T-helper 2 cell treated with Interferon-gamma antibody and Interleukin-4, amounts not matched to agents 100 ng/mL and 5 ng/mL, for 36 hours (primary cell): ENCODE results near the gene PTPRF. TPM values are rescaled to one million over a fixed set of nuclear protein-coding genes. Genes with fewer than 3 reads are reported as not detected.

Experiments used
- intact Hi-C: fragments of 100-400 bp; cut with micrococcal nuclease; formaldehyde crosslinking; loops from one replicate; pipeline ENCODE4 v1.15.1; 2023
- total RNA-seq: library from RNA; stranded (reverse); gene quantifications from 2 replicates; pipeline ENCODE4 v1.2.3, GENCODE V29; 2022

The PTPRF gene
- total RNA-seq, 1 donor from 2014 or later = 2.6 TPM

GRCh38 chr1:43604192-43604591 is 73.5 kb downstream of the PTPRF start:
- intact Hi-C loops = no loop called here

DNA sequence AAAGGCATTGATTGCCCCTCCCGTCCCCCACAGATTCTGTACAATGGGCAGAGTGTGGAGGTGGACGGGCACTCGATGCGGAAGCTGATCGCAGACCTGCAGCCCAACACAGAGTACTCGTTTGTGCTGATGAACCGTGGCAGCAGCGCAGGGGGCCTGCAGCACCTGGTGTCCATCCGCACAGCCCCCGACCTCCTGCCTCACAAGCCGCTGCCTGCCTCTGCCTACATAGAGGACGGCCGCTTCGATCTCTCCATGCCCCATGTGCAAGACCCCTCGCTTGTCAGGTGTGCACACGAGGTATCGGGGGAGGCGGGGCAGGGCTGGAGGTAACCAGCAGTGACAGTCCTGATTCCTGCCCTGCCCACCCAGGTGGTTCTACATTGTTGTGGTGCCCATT is 74.5 kb downstream of the PTPRF start:
- intact Hi-C loops = no loop called here

GRCh38 chr1:43605766-43606165 is 75.1 kb downstream of the PTPRF start:
- intact Hi-C loops = no loop called here

DNA sequence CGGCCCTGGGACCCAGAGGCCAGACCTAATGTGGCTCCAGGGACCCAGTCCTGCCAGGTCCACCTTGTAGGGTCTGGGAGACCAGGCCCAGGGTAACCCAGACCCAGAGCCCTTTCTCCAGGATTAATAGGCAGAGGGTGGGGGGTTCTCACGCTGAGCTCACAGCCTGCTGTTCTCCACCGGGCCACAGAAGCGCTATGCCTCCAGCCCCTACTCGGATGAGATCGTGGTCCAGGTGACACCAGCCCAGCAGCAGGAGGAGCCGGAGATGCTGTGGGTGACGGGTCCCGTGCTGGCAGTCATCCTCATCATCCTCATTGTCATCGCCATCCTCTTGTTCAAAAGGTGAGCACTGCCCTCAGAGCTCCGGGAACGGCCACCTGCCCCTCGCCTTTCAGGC is 75.9 kb downstream of the PTPRF start:
- intact Hi-C loops = no loop called here

GRCh38 chr1:43608827-43609226 is 78.1 kb downstream of the PTPRF start:
- intact Hi-C loops = no loop called here

GRCh38 chr1:43610339-43610738 is 79.7 kb downstream of the PTPRF start:
- intact Hi-C loops = no loop called here

GRCh38 chr1:43611950-43612349 is 81.3 kb downstream of the PTPRF start:
- intact Hi-C loops = no loop called here

GRCh38 chr1:43612406-43612805 is 81.7 kb downstream of the PTPRF start:
- intact Hi-C loops = no loop called here

- intact Hi-C loops = no loop called here
Measured at GRCh38 chr1:43613075-43613942, 82.6 kb downstream of the PTPRF start.

GRCh38 chr1:43614211-43614610 is 83.5 kb downstream of the PTPRF start:
- intact Hi-C loops = no loop called here

GRCh38 chr1:43614891-43615290 is 84.2 kb downstream of the PTPRF start:
- intact Hi-C loops = no loop called here

- intact Hi-C loops = no loop called here
Measured at GRCh38 chr1:43616383-43616782, 85.7 kb downstream of the PTPRF start.

- intact Hi-C loops = no loop called here
Measured at GRCh38 chr1:43617011-43617410, 86.3 kb downstream of the PTPRF start.

DNA sequence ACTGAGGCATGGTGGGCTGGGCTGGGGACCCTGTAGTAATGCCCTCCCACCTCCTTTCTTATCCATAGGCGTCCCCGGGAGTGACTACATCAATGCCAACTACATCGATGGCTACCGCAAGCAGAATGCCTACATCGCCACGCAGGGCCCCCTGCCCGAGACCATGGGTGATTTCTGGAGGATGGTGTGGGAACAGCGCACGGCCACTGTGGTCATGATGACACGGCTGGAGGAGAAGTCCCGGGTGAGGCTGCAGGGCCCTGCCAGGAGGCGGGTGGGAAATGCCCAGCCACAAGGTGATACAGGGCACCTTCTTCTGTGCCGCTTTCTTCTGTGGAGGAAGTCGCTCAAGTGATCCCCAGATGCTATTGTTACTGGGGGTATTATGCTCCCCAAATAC is 87.0 kb downstream of the PTPRF start:
- intact Hi-C loops = no loop called here

DNA sequence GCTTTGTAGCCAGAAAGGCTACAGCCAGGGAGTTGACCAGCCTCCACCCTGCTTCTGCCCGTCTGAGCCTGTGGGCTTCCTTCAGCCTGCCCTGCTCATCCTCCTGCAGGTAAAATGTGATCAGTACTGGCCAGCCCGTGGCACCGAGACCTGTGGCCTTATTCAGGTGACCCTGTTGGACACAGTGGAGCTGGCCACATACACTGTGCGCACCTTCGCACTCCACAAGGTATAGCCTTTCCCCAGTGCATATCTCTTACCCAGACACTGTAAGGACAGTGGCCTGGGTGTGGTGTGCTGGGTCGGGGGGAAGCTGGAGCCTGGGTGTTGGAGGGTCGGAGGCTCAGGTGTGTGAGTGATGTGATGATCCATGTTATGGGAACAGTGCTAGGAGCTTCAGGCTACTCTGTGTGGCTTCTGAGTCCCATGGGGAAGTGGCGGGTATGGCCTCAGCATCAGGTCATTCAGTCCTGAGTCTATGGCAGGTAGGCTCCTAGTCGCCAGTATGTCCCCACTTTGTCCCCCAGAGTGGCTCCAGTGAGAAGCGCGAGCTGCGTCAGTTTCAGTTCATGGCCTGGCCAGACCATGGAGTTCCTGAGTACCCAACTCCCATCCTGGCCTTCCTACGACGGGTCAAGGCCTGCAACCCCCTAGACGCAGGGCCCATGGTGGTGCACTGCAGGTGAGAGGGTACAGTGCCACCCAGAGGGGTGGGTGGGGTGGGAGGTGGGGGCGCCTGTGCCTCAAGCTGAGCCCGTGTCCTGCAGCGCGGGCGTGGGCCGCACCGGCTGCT is 88.0 kb downstream of the PTPRF start:
- intact Hi-C loops = no loop called here

- intact Hi-C loops = no loop called here
Measured at GRCh38 chr1:43619314-43619790, 88.7 kb downstream of the PTPRF start.

DNA sequence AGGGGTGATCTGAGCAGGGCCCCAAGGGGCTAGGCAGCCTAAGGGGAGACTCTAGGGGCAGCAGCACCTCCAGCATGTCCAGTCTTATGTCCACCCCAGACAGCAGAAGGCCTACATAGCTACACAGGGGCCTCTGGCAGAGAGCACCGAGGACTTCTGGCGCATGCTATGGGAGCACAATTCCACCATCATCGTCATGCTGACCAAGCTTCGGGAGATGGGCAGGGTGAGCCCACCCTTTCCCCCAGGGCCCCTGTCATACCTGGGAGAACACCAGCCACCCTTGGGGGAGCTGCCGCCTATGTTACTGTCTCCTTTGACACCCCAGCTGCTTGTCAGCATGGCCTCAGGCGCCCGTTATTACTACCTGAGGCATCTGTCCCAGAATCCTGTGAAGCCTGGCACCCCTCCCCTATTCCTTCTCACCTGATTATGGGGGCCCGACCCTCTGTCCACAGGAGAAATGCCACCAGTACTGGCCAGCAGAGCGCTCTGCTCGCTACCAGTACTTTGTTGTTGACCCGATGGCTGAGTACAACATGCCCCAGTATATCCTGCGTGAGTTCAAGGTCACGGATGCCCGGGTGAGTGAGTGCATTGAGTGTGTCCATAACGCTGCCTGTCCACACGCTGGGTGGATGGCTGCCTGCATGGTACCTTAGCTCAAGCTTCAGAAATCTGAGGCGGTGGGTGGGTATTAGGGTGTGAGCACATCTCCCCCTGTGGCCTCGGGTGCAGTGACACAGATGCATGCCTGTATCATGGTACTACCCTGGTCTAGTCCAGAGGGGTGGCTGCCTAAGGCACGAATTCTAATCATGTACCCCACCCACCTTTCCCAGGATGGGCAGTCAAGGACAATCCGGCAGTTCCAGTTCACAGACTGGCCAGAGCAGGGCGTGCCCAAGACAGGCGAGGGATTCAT is 89.6 kb downstream of the PTPRF start:
- intact Hi-C loops = no loop called here

DNA sequence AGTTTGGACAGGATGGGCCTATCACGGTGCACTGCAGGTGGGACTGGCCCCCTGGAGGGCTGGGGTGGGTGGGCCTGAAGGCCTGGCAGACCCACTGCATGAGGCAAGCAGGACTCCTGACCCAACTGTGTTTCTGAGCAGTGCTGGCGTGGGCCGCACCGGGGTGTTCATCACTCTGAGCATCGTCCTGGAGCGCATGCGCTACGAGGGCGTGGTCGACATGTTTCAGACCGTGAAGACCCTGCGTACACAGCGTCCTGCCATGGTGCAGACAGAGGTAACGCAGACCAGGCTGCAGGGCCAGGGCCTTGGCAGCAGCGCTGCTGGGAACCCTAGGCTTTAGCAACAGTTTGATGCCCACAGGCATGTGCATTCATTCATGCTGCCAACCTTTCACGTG is 90.3 kb downstream of the PTPRF start:
- intact Hi-C loops = no loop called here

DNA sequence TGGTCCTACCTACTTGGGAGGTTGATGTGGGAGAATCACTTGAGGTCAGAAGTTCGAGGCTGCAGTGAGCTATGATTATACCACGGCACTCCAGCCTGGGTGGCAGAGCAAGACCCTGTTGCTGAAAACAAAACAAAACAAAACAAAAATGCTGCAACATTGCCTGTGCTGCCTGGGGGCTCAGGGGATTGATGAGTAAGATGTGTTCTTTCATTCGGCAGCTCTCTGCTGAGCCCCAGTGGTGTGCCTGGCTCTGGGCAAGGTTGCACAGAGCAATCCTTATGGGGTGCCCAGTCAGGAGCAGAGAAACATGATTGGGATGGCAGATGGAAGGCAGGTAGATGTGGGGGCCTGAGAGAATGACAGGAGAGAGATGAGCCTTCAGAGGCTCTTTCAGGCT is 90.7 kb downstream of the PTPRF start:
- intact Hi-C loops = no loop called here

DNA sequence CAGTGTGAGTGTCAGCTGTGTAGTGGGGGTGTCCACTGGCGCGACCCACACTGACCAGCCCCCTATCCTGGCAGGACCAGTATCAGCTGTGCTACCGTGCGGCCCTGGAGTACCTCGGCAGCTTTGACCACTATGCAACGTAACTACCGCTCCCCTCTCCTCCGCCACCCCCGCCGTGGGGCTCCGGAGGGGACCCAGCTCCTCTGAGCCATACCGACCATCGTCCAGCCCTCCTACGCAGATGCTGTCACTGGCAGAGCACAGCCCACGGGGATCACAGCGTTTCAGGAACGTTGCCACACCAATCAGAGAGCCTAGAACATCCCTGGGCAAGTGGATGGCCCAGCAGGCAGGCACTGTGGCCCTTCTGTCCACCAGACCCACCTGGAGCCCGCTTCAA is 91.2 kb downstream of the PTPRF start:
- intact Hi-C loops = no loop called here

- intact Hi-C loops = no loop called here
Measured at GRCh38 chr1:43622471-43622870, 91.8 kb downstream of the PTPRF start.
